Large intestine (tissue), 3 donors: ENCODE data around the gene ST8SIA2. TPM values are rescaled to one million over a fixed set of nuclear protein-coding genes. Genes with fewer than 3 reads are reported as not detected.

ENCODE experiments used
- DNase-seq, 2 donors: peaks; one replicate each; pipeline versions ENCODE4 v3.0.0 to v3.0.0-alpha.2; 2013
- H3K27ac ChIP-seq: one replicate; pipeline ENCODE4 v1.5.1; 2013; ENCODE audit warnings: low read length
- H3K27me3 ChIP-seq: 2 replicates; pipeline ENCODE4 v1.6.1; 2013; ENCODE audit warnings: low read length; ENCODE audit not compliant: control insufficient read depth, insufficient read depth
- H3K36me3 ChIP-seq: 2 replicates; pipeline ENCODE4 v1.6.1; 2013; ENCODE audit warnings: low read length; ENCODE audit not compliant: control insufficient read depth, insufficient read depth
- H3K4me1 ChIP-seq: one replicate; pipeline ENCODE4 v1.6.1; 2013; ENCODE audit warnings: low read length; ENCODE audit not compliant: control insufficient read depth, insufficient read depth
- H3K4me3 ChIP-seq: one replicate; pipeline ENCODE4 v1.5.1; 2013; ENCODE audit warnings: low read length
- H3K9me3 ChIP-seq: one replicate; pipeline ENCODE4 v1.6.1; 2013; ENCODE audit warnings: mild to moderate bottlenecking, low read depth, low read length, moderate library complexity; ENCODE audit not compliant: control insufficient read depth
- WGBS: methylation state at CpG from one replicate; pipeline ENCODE4 v1.1.5; 2013; ENCODE audit warnings: low lambda C conversion rate; ENCODE audit not compliant: insufficient coverage; 5-methylcytosine and 5-hydroxymethylcytosine counted together
- polyA plus RNA-seq: library from polyadenylated mRNA; unstranded; fragments of 120-200 nt; gene quantifications from one replicate; pipeline ENCODE4 v1.2.1, GENCODE V29; 2013

The ST8SIA2 gene
- polyA plus RNA-seq, 1 donor: 2.2 TPM

DNA sequence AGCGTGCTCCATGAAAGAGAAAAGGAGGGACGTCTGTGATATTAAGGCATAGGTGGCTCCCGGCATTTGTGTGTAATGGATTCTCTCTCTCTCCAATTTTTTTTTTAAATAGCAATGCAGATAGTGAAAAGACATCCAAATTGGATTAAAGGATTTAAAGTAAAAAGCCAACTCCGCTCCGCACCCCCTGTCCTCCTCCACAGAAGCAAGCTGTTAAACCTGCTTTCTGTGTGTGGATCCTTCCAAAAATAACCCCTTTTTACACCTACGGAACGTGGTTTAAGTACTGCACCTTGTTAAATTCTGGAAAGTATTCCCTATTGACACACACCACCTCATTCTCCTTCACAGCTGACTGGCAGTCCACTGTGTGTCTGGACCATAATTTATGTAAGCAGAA is 61.6 kb downstream of the ST8SIA2 start:
- H3K9me3 ChIP-seq: no peaks in the 10 kb centered on the region
- no peak overlapping the region for H3K27ac ChIP-seq
- no peaks in the 10 kb centered on the region for H3K27me3 ChIP-seq
- no peak for DNase-seq
- H3K4me3 ChIP-seq: no peak overlapping the region
- 100% methylated on average over 1 of the region's 7 CpGs for WGBS
- no peaks in the 10 kb centered on the region for H3K36me3 ChIP-seq
- no peaks in the 10 kb centered on the region for H3K4me1 ChIP-seq

DNA sequence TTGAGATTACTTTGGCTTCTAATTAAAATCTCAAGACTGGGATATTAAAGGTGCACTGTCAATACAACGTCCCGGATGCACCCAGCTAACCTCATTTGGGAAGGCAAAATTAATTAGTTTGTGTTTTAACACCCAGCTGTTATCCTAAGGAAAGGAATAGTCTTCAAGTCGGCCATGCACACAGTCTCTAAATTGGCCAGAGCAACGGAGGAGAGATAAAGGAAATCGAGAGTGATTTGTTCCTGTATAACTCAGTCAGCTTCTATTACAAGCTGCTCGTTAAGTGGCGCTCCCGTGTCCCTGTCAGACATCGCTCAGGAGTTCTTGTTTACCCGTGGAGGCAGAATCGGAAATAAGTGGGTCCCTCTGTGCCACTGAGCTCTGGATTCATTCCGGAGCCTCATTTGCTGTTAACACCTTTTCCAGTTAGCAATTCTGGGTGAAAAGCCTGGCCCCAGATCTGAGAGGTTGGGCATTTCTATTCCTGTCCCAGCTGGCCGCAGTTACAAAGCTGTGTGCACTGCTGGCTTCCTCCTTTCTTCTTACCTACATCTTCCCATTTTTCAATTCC is 63.9 kb downstream of the ST8SIA2 start:
- no peaks in the 10 kb centered on the region for H3K4me1 ChIP-seq
- H3K9me3 ChIP-seq: no peaks in the 10 kb centered on the region
- no peaks in the 10 kb centered on the region for H3K36me3 ChIP-seq
- no peak for DNase-seq
- 80% methylated on average over 2 of the region's 13 CpGs for WGBS
- no peaks in the 10 kb centered on the region for H3K27me3 ChIP-seq
- no peak overlapping the region for H3K27ac ChIP-seq
- H3K4me3 ChIP-seq: no peak overlapping the region

DNA sequence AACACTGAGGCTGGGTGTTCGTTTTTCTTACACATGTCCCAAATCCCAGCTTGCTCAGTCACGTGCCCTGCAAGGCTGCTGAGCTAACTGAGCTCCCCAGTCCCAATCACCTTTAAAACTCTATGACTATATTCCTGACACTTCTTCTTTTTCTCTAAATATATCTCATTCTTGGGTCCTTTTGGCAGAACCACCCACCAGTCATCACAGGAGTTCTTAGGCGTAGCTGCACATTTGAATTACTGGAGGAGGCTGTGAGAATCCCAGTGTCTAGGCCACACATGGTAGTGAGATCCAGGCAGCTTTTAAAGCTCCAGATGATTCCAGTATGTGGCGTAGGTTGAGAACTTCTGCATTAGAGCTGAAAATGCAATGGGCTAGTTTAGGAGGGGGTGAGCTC is 66.3 kb downstream of the ST8SIA2 start:
- 100% methylated on average over 1 of the region's 4 CpGs for whole genome bisulfite sequencing
- Histone ChIP-seq H3K27me3 (no peaks in the 10 kb centered on the region), H3K9me3 (no peaks in the 10 kb centered on the region)

DNA sequence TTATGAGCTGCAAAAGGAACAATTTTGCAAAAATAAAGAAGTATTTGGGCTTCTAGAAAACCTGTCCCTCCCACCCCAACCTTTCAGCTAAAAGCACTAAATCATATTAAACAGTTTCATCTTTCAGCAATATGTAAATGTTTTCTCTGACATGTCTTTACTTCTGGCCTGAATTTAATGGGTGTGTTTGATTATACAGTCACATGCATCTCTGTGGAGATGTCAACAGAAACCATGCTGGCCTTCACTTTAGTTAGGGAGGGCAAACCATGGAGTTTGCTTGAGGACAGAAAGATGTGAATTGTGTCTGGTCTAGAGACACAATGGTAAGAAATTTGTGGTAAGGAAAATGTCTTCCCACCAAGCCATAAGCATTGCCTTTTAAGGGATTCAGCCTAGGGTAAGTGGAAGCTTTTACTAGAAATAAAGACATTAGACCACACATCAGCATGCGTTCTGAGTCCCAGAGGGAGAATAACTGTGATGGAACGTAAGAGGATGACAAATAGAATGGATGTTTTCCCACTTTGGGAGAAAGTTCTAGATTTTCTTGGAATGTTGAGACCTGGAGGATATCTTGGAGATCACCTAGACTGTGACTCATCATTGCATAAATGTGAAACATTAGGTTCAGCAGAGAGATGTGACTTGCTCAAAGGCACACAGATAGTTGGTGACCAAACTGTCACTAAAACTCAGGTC is 68.9 kb downstream of the ST8SIA2 start:
- WGBS: 85% methylated on average over 2 of the region's 2 CpGs
- no peaks in the 10 kb centered on the region for H3K36me3 ChIP-seq
- H3K27ac ChIP-seq: no peak overlapping the region
- no peak overlapping the region for H3K4me3 ChIP-seq
- H3K9me3 ChIP-seq: no peaks in the 10 kb centered on the region
- DNase-seq: no peak
- H3K4me1 ChIP-seq: no peaks in the 10 kb centered on the region
- no peaks in the 10 kb centered on the region for H3K27me3 ChIP-seq

More for the DNA sequence above, 66.3 kb downstream of the ST8SIA2 start:
- H3K4me3 ChIP-seq: no peak overlapping the region
- H3K27ac ChIP-seq: no peak overlapping the region
- DNase-seq: no peak
- no peaks in the 10 kb centered on the region for H3K36me3 ChIP-seq
- no peaks in the 10 kb centered on the region for H3K4me1 ChIP-seq

DNA sequence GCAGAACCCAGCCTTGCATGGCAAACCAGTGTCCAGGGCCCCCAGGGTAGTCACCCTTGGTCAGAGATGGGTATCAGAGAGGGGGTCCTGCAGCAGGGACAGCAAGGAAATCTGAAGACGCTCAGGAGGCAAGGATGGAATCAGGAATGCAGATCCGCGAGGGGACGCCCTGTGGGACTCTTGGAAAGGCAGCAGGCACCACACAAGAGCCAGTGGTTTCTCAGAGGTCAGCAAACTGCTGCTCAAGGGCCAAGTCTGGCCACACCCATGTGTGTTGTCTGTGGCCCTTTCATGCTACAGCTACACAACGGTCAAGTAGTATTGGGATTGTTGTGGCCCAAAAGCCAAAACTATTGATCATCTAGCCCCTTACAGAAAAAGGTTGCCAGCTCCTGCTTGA is 69.7 kb downstream of the ST8SIA2 start:
- no peak for DNase-seq
- no peak overlapping the region for H3K27ac ChIP-seq
- no peaks in the 10 kb centered on the region for H3K9me3 ChIP-seq
- no CpG with 5 or more reads among the region's 5 CpGs for WGBS
- H3K4me1 ChIP-seq: no peaks in the 10 kb centered on the region
- H3K4me3 ChIP-seq: no peak overlapping the region
- no peaks in the 10 kb centered on the region for H3K27me3 ChIP-seq
- H3K36me3 ChIP-seq: no peaks in the 10 kb centered on the region

DNA sequence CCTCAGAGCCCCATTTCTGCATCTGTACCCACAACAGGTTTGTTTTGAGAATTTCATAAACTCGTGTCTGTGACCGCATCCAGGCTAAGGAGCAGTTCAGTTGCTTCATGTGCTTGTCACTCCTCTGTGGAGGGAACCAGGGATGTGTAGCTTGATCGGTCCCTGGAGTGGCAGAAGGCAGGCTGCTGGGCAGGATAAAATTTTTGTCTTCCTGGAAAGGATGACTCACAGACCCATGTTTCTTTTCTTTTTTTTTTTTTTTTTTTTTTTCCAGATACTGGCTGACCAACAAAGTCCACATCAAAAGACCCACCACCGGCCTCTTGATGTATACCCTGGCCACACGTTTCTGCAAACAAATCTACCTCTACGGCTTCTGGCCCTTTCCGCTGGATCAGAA is 70.1 kb downstream of the ST8SIA2 start:
- Histone ChIP-seq H3K4me3 (no peak overlapping the region), H3K36me3 (no peaks in the 10 kb centered on the region), H3K9me3 (no peaks in the 10 kb centered on the region), H3K4me1 (no peaks in the 10 kb centered on the region), H3K27ac (no peak overlapping the region), H3K27me3 (no peaks in the 10 kb centered on the region)
- WGBS: no CpG with 5 or more reads among the region's 7 CpGs
- DNase-seq: no peak

DNA sequence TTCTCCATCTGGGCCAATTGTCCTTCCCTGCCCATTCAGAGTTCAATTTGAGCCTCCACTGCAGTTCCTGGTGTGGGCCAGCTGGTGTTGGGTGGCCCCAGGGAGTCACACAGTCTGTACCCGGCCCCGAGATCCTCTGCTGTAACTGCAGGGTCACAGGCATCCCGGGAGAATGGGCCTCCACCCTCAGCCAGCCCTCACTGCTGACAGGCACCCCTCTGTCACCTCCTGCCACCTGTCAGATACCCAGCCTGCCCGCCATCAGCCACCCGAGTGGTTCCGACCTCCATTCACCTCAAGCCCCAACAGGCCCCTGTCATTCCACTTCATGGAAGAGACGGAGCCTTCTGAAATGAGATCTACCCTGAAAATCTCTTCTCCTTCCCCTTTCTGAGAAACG is 73.2 kb downstream of the ST8SIA2 start:
- Histone ChIP-seq H3K9me3 (no peaks in the 10 kb centered on the region), H3K27me3 (no peaks in the 10 kb centered on the region), H3K36me3 (no peaks in the 10 kb centered on the region), H3K4me1 (no peaks in the 10 kb centered on the region), H3K4me3 (no peak overlapping the region), H3K27ac (no peak overlapping the region)
- WGBS: 80% methylated on average over 1 of the region's 8 CpGs
- no peak for DNase-seq

DNA sequence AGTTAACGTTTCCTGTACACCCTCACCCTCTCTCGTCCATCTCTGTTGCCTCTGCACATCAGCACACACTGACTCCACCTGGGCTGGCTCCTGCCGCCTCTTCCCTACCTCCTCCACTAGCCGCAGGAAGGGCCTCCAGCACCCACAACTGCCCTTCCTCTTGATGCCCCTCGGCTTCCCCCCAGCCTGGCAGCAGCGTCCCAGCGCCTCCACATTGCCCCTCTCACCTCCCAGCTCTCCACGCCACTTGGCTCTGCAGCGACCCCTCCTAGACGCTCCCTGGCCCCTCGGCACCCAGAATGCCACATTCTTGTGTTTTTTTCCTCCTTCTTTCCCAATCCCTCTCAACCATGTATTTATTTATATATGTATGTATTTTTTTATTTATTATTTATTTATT is 73.6 kb downstream of the ST8SIA2 start:
- no peak for DNase-seq
- H3K4me3 ChIP-seq: no peak overlapping the region
- no peaks in the 10 kb centered on the region for H3K4me1 ChIP-seq
- no peaks in the 10 kb centered on the region for H3K9me3 ChIP-seq
- WGBS: 80% methylated on average over 1 of the region's 11 CpGs
- H3K27ac ChIP-seq: no peak overlapping the region
- H3K27me3 ChIP-seq: no peaks in the 10 kb centered on the region
- H3K36me3 ChIP-seq: no peaks in the 10 kb centered on the region

DNA sequence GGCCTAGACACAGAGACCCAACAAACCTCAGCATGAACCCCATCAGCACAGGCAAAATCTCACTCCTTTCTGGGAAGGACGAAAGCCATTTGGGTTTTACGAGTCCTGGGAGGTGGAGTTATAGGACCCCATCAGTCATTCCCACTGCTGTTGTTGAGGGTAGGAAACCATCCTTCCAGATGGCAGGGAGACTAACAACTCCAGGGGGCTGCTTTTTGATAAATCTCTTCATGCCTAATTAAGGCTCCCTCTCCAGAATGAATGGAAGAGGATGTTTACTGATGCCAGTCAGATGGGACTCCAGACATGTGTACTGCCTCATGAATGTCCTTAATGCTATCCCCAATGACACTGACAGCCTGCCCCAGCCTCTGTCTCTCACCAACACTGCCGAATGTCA is 75.3 kb downstream of the ST8SIA2 start:
- Histone ChIP-seq H3K4me3 (no peak overlapping the region), H3K27me3 (no peaks in the 10 kb centered on the region), H3K27ac (no peak overlapping the region), H3K9me3 (no peaks in the 10 kb centered on the region), H3K4me1 (no peaks in the 10 kb centered on the region), H3K36me3 (no peaks in the 10 kb centered on the region)
- no CpG with 5 or more reads among the region's 3 CpGs for WGBS
- DNase-seq: no peak

DNA sequence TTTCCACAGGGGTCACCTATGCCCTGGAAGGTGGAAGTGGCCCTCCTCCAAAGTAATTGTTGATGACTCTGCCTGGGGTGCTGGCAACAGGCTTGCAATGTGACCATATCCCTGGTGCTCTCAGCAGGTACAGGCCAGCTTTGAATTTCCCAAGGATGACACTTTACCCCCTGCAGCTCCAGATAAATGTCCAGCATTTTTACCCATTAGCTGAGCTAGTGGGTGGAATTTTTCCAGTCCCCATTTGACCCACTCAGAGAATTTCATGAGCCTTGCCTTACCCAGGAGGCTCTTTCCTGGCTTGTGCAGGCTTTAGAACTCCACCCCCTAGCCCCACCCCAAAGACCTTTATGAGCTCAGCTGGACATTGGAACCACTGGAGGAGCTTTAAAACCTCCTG is 77.6 kb downstream of the ST8SIA2 start:
- no peaks in the 10 kb centered on the region for H3K9me3 ChIP-seq
- H3K27ac ChIP-seq: no peak overlapping the region
- H3K36me3 ChIP-seq: no peaks in the 10 kb centered on the region
- no peak overlapping the region for H3K4me3 ChIP-seq
- H3K27me3 ChIP-seq: no peaks in the 10 kb centered on the region
- no peaks in the 10 kb centered on the region for H3K4me1 ChIP-seq
- DNase-seq: no peak

DNA sequence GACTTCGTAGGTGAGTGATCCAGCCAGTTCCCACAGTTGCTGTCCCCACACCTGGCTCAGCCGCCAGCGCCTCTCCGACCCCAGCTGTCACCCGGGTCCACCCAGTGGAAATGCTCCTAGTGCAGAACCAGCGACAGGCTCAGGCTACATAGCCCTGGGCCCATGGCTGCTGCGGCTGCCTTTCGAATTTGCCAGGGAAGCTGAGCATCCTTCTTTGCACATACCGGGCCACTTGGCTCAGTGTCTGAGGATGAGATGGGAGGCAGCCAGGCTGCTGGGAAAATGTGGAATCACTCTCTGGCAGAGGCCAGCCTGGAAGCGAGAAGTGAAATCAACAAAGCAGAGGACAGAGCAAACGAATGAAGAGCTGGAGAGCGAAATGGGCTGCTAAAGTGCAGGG is 80.1 kb downstream of the ST8SIA2 start:
- H3K27ac ChIP-seq: no peak overlapping the region
- H3K9me3 ChIP-seq: no peaks in the 10 kb centered on the region

More for the DNA sequence above, 80.1 kb downstream of the ST8SIA2 start:
- Histone ChIP-seq H3K4me3 (no peak overlapping the region), H3K27me3 (no peaks in the 10 kb centered on the region), H3K36me3 (no peaks in the 10 kb centered on the region), H3K4me1 (no peaks in the 10 kb centered on the region)
- no CpG with 5 or more reads among the region's 12 CpGs for WGBS
- DNase-seq: no peak
